ENCODE measurements around the gene WDR87.

The WDR87 gene

DNA sequence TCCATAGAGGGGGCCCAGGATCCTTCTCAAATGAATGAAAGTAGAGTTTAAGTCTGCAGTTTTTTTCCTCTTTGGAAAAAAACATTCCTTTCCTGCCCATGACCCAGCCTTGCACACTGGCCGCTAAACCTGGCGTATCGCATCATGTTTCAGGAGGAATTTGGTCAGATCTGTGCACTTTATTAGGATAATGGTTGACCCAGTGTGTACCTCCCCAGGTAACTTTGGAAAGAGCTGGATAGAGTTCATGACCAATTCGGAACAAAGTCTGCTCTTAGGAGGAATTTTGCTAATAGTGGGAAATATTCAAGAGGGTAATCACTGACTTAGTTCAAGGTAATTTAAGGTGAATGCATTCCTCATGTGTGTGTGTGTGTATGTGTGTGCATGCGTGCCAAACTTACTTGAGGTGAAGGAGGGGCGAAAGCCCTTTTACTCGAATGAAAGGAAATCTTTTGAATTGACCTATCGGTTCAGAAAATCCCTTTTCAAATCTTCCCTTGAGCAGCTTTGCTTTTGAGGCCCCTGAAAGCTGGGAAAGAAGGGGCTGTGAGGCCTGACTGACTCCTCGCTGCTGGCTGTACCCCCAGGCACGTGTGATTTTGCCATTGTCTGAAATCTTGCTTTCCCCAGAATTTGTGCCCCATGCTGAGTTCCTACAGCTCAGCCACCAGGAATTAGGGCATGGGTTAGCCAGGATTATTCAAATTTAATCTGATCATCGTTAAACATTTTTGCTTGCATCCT is 47.0 kb upstream of the WDR87 start:
- Histone ChIP-seq H3K4me3 (ENCODE audit: low read length) (no peak overlapping the region), H3K27me3 (ENCODE audit: low read depth, low read length) (no peaks in the 10 kb centered on the region), H3K4me1 (ENCODE audit: low read length) (peaks cover 34% of the 10 kb centered on the region), H3K36me3 (replicated peaks; ENCODE audit: low read depth, low read length) (peaks cover 6% of the 10 kb centered on the region), H2AFZ (ENCODE audit: low read depth, low read length) (no peak overlapping the region), H3K9me3 (ENCODE audit: insufficient read depth, low read length) (peaks cover 4% of the 10 kb centered on the region; the same call in 1 of the 2 replicates), H3K27ac (ENCODE audit: low read length) (no peak overlapping the region), H3K4me2 (ENCODE audit: low read length) (no peak overlapping the region), H3K9ac (ENCODE audit: low read length) (no peak overlapping the region), H3K79me2 (ENCODE audit: low read length) (peaks cover 37% of the 10 kb centered on the region), H4K20me1 (ENCODE audit: insufficient read depth, low read length) (no peaks in the 10 kb centered on the region)
- TF ChIP-seq, protein P1, sequence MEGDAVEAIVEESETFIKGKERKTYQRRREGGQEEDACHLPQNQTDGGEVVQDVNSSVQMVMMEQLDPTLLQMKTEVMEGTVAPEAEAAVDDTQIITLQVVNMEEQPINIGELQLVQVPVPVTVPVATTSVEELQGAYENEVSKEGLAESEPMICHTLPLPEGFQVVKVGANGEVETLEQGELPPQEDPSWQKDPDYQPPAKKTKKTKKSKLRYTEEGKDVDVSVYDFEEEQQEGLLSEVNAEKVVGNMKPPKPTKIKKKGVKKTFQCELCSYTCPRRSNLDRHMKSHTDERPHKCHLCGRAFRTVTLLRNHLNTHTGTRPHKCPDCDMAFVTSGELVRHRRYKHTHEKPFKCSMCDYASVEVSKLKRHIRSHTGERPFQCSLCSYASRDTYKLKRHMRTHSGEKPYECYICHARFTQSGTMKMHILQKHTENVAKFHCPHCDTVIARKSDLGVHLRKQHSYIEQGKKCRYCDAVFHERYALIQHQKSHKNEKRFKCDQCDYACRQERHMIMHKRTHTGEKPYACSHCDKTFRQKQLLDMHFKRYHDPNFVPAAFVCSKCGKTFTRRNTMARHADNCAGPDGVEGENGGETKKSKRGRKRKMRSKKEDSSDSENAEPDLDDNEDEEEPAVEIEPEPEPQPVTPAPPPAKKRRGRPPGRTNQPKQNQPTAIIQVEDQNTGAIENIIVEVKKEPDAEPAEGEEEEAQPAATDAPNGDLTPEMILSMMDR (IDR thresholded peaks at IDR 0.05; ENCODE audit: low read depth, low read length): no peak
- TF ChIP-seq EZH2phosphoT487 (IDR thresholded peaks at IDR 0.05; ENCODE audit: low read depth): no peak

DNA sequence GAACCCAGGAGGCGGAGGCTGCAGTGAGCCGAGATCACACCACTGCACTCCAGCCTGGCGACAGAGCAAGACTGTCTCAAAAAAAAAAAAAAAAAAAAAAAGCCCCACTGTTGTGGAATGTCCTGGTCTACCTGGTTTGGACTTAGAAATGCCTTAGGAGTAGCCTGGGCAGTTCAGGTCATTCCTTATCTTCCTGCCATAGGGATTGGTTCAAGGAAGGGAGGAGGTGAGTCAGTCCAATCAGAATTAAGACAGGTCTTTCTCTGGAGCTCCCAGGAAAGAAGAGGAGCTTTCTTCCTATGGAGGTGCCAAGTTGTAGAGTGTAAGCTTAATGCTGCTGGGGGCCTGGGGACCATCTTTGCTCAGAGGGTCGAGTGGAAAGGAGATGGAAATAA is 45.4 kb upstream of the WDR87 start:
- peaks cover 34% of the 10 kb centered on the region for H3K4me1 ChIP-seq (ENCODE audit: low read length)
- no peak overlapping the region for H2AFZ ChIP-seq (ENCODE audit: low read depth, low read length)
- H4K20me1 ChIP-seq (ENCODE audit: insufficient read depth, low read length): no peaks in the 10 kb centered on the region
- H3K36me3 ChIP-seq (replicated peaks; ENCODE audit: low read depth, low read length): peaks cover 6% of the 10 kb centered on the region
- TF ChIP-seq EZH2phosphoT487 (IDR thresholded peaks at IDR 0.05; ENCODE audit: low read depth): no peak
- TF ChIP-seq, protein P1 (IDR thresholded peaks at IDR 0.05; ENCODE audit: low read depth, low read length): no peak
- H3K9me3 ChIP-seq (ENCODE audit: insufficient read depth, low read length): no peaks in the 10 kb centered on the region
- H3K27me3 ChIP-seq (ENCODE audit: low read depth, low read length): no peaks in the 10 kb centered on the region
- H3K79me2 ChIP-seq (ENCODE audit: low read length): peaks cover 34% of the 10 kb centered on the region
- peak overlapping the region; percentile 29 for H3K4me3 ChIP-seq (ENCODE audit: low read length)
- H3K4me2 ChIP-seq (ENCODE audit: low read length): peak overlapping the region; percentile 46
- H3K27ac ChIP-seq (ENCODE audit: low read length): peak overlapping the region; percentile 65
- peak overlapping the region; percentile 26; the same call in 1 of the 2 replicates for H3K9ac ChIP-seq (ENCODE audit: low read length)

DNA sequence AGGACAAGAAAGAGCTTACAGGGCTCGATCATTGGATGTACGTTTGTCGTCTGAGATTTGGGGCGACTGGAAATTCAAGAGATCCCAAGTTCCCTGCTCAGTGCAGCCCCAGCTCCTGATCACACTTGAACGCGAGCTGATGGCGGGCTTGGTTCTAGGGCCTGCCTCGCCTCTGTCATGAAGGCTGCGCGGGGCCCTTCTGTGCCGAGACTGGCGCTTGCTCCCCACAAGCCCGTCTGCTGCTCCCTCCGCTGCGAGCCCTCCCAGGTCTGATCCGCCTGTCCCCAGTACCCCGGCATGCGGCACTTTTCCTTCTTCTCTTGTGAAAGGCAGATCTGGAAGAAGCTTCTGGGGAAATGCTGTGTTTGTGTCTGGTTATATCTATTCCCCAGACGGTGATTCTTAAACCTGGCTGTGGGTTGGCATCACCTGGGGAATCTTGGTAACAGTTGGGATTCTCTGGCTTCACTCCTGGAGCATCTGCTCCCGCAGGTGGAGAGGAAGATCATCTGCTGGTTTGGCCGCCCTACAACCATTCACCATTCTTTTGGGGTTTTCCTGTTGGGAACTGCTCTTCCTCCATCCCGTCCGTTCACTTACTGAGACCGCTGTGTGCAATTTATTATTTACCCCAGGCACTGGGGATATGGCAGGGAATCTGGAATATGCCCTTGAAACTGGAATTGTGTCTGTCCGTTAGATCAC is 44.2 kb upstream of the WDR87 start:
- Histone ChIP-seq H3K36me3 (replicated peaks; ENCODE audit: low read depth, low read length) (peaks cover 6% of the 10 kb centered on the region), H3K79me2 (ENCODE audit: low read length) (peaks cover 28% of the 10 kb centered on the region), H3K27ac (ENCODE audit: low read length) (peak overlapping the region; percentile 65), H3K9me3 (ENCODE audit: insufficient read depth, low read length) (no peaks in the 10 kb centered on the region), H4K20me1 (ENCODE audit: insufficient read depth, low read length) (no peaks in the 10 kb centered on the region), H3K9ac (ENCODE audit: low read length) (0 out of 2 replicates have a peak overlapping the region, but pooled peaks have one; percentile 4), H3K4me1 (ENCODE audit: low read length) (peaks cover 34% of the 10 kb centered on the region), H3K4me2 (ENCODE audit: low read length) (peak overlapping the region; percentile 39), H2AFZ (ENCODE audit: low read depth, low read length) (no peak overlapping the region), H3K4me3 (ENCODE audit: low read length) (0 out of 2 replicates have a peak overlapping the region, but pooled peaks have one; percentile 3), H3K27me3 (ENCODE audit: low read depth, low read length) (no peaks in the 10 kb centered on the region)
- TF ChIP-seq, protein P1 (IDR thresholded peaks at IDR 0.05; ENCODE audit: low read depth, low read length): no peak
- no peak for TF ChIP-seq EZH2phosphoT487 (IDR thresholded peaks at IDR 0.05; ENCODE audit: low read depth)

DNA sequence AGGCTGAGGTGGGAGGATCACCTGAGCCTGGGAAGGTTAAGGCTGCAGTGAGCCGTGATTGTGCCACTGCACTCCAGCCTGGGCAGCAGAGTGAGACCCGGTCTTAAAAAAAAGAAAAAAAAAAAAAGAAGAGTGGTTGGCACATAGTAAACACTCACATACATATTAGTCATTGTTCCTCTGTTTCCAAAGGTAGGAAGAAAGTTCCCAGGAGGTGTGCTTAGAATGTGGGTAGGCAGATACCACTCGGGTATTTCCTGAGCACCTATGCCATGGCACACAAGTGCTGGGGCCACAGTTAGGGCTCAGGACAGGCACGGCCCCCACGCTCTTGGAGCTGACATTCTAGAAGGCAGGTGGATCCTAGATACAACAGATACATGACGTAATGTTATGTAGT is 42.0 kb upstream of the WDR87 start:
- no peaks in the 10 kb centered on the region; the same call in 1 of the 2 replicates for H4K20me1 ChIP-seq (ENCODE audit: insufficient read depth, low read length)
- H2AFZ ChIP-seq (ENCODE audit: low read depth, low read length): no peak overlapping the region
- H3K79me2 ChIP-seq (ENCODE audit: low read length): peaks cover 17% of the 10 kb centered on the region
- H3K9ac ChIP-seq (ENCODE audit: low read length): no peak overlapping the region
- no peak overlapping the region for H3K4me2 ChIP-seq (ENCODE audit: low read length)
- TF ChIP-seq, protein P1 (IDR thresholded peaks at IDR 0.05; ENCODE audit: low read depth, low read length): no peak
- no peak for TF ChIP-seq EZH2phosphoT487 (IDR thresholded peaks at IDR 0.05; ENCODE audit: low read depth)
- H3K4me3 ChIP-seq (ENCODE audit: low read length): no peak overlapping the region
- peaks cover 23% of the 10 kb centered on the region for H3K4me1 ChIP-seq (ENCODE audit: low read length)
- H3K27me3 ChIP-seq (ENCODE audit: low read depth, low read length): no peaks in the 10 kb centered on the region
- H3K27ac ChIP-seq (ENCODE audit: low read length): no peak overlapping the region
- H3K9me3 ChIP-seq (ENCODE audit: insufficient read depth, low read length): no peaks in the 10 kb centered on the region
- H3K36me3 ChIP-seq (replicated peaks; ENCODE audit: low read depth, low read length): peaks cover 4% of the 10 kb centered on the region
